Upper lobe of right lung (tissue), 1 donor: ENCODE results near the gene XRCC6. TPM values are rescaled to one million over a fixed set of nuclear protein-coding genes. Genes with fewer than 3 reads are reported as not detected.

Experiments
- ATAC-seq: fragments of 200-7000 bp; cut with Tn5 transposase; one replicate; pipeline ENCODE4 v1.9.1; 2020; ENCODE audit warnings: mild to moderate bottlenecking, moderate library complexity
- DNase-seq: peaks from one replicate; pipeline ENCODE4 v3.0.0-alpha.2; 2020
- H3K27ac ChIP-seq: fragments of 200-600 bp; one replicate; pipeline ENCODE4 v1.8.0; 2022
- H3K27me3 ChIP-seq: fragments of 200-600 bp; one replicate; pipeline ENCODE4 v1.8.0; 2022; ENCODE audit warnings: mild to moderate bottlenecking
- H3K36me3 ChIP-seq: fragments of 200-600 bp; one replicate; pipeline ENCODE4 v1.8.0; 2022
- H3K4me1 ChIP-seq: fragments of 200-600 bp; one replicate; pipeline ENCODE4 v1.8.0; 2022
- H3K4me3 ChIP-seq: fragments of 200-600 bp; one replicate; pipeline ENCODE4 v1.8.0; 2022; ENCODE audit warnings: mild to moderate bottlenecking
- H3K9me3 ChIP-seq: fragments of 200-600 bp; one replicate; pipeline ENCODE4 v1.8.0; 2022
- CTCF ChIP-seq: fragments of 200-600 bp; IDR thresholded peaks from one replicate; pipeline ENCODE4 v1.8.0; 2022; ENCODE audit warnings: antibody characterized with exemption
- intact Hi-C: fragments of 100-400 bp; cut with DNase I; formaldehyde crosslinking; loops from one replicate; pipeline ENCODE4 v1.11.0; 2022
- total RNA-seq: library from RNA; stranded (reverse); fragmentation: NEBNext Ultra II Directional; extraction: Animal tissue kit (Norgen Biotek cat#: 25700); gene quantifications from one replicate; pipeline ENCODE4 v1.2.1, GENCODE V29; 2021
- donor health status: DM: no; HTN: yes; CAD: no; lungs with severe emphysema.

The XRCC6 gene
- total RNA-seq, 1 donor from 2014 or later, result 160 TPM

- DNase-seq (no peak), ATAC-seq (no peak)
- Histone ChIP-seq H3K36me3 (no peaks in the 10 kb centered on the region), H3K27me3 (no peaks in the 10 kb centered on the region), H3K4me3 (no peak overlapping the region), H3K27ac (no peak overlapping the region), H3K9me3 (no peaks in the 10 kb centered on the region), H3K4me1 (no peaks in the 10 kb centered on the region)
- intact Hi-C loops, result no loop called here
- TF ChIP-seq CTCF, result no peak
Observed at GRCh38 chr22:41709341-41709740, 88.2 kb downstream of the XRCC6 start.

GRCh38 chr22:41713004-41713403 is 91.9 kb downstream of the XRCC6 start:
- Histone ChIP-seq H3K4me3 (no peak overlapping the region), H3K27me3 (no peaks in the 10 kb centered on the region), H3K9me3 (no peaks in the 10 kb centered on the region), H3K27ac (no peak overlapping the region), H3K36me3 (no peaks in the 10 kb centered on the region), H3K4me1 (no peaks in the 10 kb centered on the region)
- TF ChIP-seq CTCF, result no peak
- ATAC-seq (no peak), DNase-seq (no peak)
- intact Hi-C loops, result no loop called here

Other genes with a start within 250 kb of the XRCC6 start
- 45.6 TPM for gene TEF, start 239.4 kb upstream of the XRCC6 start, total RNA-seq
- 47.7 TPM for gene TOB2, start 174.5 kb upstream of the XRCC6 start, total RNA-seq
- 32.9 TPM for gene PHF5A, start 152.6 kb upstream of the XRCC6 start, total RNA-seq
- 84.1 TPM for gene ACO2, start 152.2 kb upstream of the XRCC6 start, total RNA-seq
- 43.7 TPM for gene POLR3H, start 76.8 kb upstream of the XRCC6 start, total RNA-seq
- gene CSDC2, start 60.3 kb upstream of the XRCC6 start, total RNA-seq, result 6.3 TPM
- gene PMM1, start 31.5 kb upstream of the XRCC6 start, total RNA-seq, result 44.4 TPM
- 29.5 TPM for gene DESI1, start 252 bp upstream of the XRCC6 start, total RNA-seq
- 111 TPM for gene SNU13, start 67.6 kb downstream of the XRCC6 start, total RNA-seq
- 2.3 TPM for gene MEI1, start 78.2 kb downstream of the XRCC6 start, total RNA-seq
- 7.3 TPM for gene CCDC134, start 179.4 kb downstream of the XRCC6 start, total RNA-seq
- gene SREBF2, start 211.8 kb downstream of the XRCC6 start, total RNA-seq, result 156 TPM